Measurements from ENCODE around the gene MLLT10. TPM values are rescaled to one million over a fixed set of nuclear protein-coding genes. Genes with fewer than 3 reads are reported as not detected.

The MLLT10 gene
- total RNA-seq, 1 experiment from 2014 or later = 45.2 TPM

DNA sequence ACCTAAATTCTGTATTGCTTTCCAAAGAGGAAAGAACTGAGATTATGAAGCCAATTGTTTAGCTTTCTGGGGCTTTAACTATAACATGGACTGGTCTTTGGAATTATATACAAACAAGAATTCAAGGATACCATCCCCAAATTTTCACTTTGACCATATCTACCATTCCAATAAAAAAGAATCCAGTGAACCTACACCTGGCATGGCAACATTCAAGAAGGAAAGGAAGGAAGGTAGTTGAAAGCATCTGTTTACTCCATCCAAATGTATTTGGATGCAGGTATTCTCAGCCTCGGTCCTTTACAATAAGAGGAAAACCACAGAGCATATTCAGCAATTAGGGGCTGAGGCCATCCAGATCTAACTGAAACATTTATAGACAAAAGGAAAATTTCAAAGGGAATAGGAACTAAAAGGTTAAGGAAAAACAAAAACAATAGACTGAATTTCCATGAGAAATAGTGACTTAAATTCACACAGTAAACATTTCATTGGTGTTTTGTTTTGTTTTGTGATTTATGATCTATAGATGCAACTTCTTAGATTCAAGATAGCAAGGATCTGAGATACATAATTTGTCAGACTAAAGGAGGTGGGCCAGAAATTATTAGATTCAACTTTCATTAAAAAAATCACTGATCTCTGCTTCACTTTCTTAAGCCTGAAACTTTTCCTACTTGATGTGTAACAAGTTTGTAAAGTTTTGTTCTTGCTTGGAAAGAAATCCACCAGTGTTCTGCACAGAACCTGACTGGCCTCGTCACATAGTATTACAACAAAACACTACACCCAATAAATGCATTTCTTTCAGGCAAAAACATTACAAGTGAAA is 21.2 kb upstream of the MLLT10 start:
- H3K36me3 ChIP-seq (ENCODE audit: control insufficient read depth in 1 of 2, insufficient read depth in 2 of 2, low read length in 2 of 2) = no peaks in the 10 kb centered on the region
- CTCF ChIA-PET = no interaction called here
- no peaks in the 10 kb centered on the region for H3K9me2 ChIP-seq (ENCODE audit: insufficient read depth)
- DNase-seq (ENCODE audit: low read depth, low spot score) (no peak), ATAC-seq (no peak)
- H4K20me1 ChIP-seq (ENCODE audit: insufficient read depth) = no peaks in the 10 kb centered on the region
- no peak overlapping the region for H3K27ac ChIP-seq (ENCODE audit: low read depth, low read length)
- H3K79me2 ChIP-seq (ENCODE audit: insufficient read depth, low read length) = no peaks in the 10 kb centered on the region
- BruUV-seq (replicated peaks) = no TSS peak
- H3K4me2 ChIP-seq (ENCODE audit: low read length) = no peak overlapping the region
- H3K9me3 ChIP-seq (ENCODE audit: control insufficient read depth in 1 of 2, insufficient read depth in 1 of 2, low read depth in 1 of 2, low read length in 2 of 2) = no peaks in the 10 kb centered on the region
- no peak overlapping the region for H3K4me3 ChIP-seq (replicated peaks in 1 of 2; ENCODE audit: low read depth in 1 of 2, low read length in 2 of 2)
- intact Hi-C loops (cut with micrococcal nuclease) = no loop called here
- TF ChIP-seq, protein P1, sequence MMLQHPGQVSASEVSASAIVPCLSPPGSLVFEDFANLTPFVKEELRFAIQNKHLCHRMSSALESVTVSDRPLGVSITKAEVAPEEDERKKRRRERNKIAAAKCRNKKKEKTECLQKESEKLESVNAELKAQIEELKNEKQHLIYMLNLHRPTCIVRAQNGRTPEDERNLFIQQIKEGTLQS (IDR thresholded peaks at IDR 0.05) = no peak
- TF ChIP-seq, protein P2, sequence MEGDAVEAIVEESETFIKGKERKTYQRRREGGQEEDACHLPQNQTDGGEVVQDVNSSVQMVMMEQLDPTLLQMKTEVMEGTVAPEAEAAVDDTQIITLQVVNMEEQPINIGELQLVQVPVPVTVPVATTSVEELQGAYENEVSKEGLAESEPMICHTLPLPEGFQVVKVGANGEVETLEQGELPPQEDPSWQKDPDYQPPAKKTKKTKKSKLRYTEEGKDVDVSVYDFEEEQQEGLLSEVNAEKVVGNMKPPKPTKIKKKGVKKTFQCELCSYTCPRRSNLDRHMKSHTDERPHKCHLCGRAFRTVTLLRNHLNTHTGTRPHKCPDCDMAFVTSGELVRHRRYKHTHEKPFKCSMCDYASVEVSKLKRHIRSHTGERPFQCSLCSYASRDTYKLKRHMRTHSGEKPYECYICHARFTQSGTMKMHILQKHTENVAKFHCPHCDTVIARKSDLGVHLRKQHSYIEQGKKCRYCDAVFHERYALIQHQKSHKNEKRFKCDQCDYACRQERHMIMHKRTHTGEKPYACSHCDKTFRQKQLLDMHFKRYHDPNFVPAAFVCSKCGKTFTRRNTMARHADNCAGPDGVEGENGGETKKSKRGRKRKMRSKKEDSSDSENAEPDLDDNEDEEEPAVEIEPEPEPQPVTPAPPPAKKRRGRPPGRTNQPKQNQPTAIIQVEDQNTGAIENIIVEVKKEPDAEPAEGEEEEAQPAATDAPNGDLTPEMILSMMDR (IDR thresholded peaks at IDR 0.05 in 2 of 3, conservative IDR thresholded peaks at IDR 0.05 in 1 of 3; ENCODE audit: borderline replicate concordance in 1 of 3, insufficient read depth in 1 of 3, low read depth in 2 of 3, low read length in 2 of 3) = no peak
- no peak for TF ChIP-seq ZNF274 (IDR thresholded peaks at IDR 0.05; ENCODE audit: low read depth, low read length)
- no peak for TF ChIP-seq EZH2phosphoT487 (IDR thresholded peaks at IDR 0.05; ENCODE audit: borderline replicate concordance)
- no peak for TF ChIP-seq RAD21 (IDR thresholded peaks at IDR 0.05; ENCODE audit: low read depth)
- TF ChIP-seq CEBPB (IDR thresholded peaks at IDR 0.05; ENCODE audit: low read depth) = no peak
- no peak for TF ChIP-seq SIN3A (IDR thresholded peaks at IDR 0.05; ENCODE audit: low read depth)
- TF ChIP-seq SRF (IDR thresholded peaks at IDR 0.05; ENCODE audit: low read depth) = no peak
- TF ChIP-seq JUND (IDR thresholded peaks at IDR 0.05) = no peak
- no peak for TF ChIP-seq POLR2A (IDR thresholded peaks at IDR 0.05; ENCODE audit: borderline replicate concordance, extremely low read depth, insufficient read depth, insufficient read length)
- TF ChIP-seq ZFX (IDR thresholded peaks at IDR 0.05) = no peak
- no peak for TF ChIP-seq POLR2AphosphoS5 (IDR thresholded peaks at IDR 0.05; ENCODE audit: low read depth, low read length)
- TF ChIP-seq, protein P3, sequence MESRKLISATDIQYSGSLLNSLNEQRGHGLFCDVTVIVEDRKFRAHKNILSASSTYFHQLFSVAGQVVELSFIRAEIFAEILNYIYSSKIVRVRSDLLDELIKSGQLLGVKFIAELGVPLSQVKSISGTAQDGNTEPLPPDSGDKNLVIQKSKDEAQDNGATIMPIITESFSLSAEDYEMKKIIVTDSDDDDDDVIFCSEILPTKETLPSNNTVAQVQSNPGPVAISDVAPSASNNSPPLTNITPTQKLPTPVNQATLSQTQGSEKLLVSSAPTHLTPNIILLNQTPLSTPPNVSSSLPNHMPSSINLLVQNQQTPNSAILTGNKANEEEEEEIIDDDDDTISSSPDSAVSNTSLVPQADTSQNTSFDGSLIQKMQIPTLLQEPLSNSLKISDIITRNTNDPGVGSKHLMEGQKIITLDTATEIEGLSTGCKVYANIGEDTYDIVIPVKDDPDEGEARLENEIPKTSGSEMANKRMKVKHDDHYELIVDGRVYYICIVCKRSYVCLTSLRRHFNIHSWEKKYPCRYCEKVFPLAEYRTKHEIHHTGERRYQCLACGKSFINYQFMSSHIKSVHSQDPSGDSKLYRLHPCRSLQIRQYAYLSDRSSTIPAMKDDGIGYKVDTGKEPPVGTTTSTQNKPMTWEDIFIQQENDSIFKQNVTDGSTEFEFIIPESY (IDR thresholded peaks at IDR 0.05; ENCODE audit: extremely low read depth, insufficient replicate concordance, low read length) = no peak
- no peak for TF ChIP-seq FOSL1 (IDR thresholded peaks at IDR 0.05; ENCODE audit: low read depth)
- TF ChIP-seq TCF7L2 (IDR thresholded peaks at IDR 0.05; ENCODE audit: borderline replicate concordance, extremely low read depth, insufficient read depth, insufficient read length) = no peak
- no peak for TF ChIP-seq ELF1 (IDR thresholded peaks at IDR 0.05; ENCODE audit: borderline replicate concordance, low read depth)
- no peak for TF ChIP-seq YY1 (IDR thresholded peaks at IDR 0.05; ENCODE audit: extremely low read depth, insufficient replicate concordance, low read depth, low read length)
- peaks cover 3 to 12% of the 10 kb centered on the region in 2 experiments; a peak in 3 of 4 replicates for H3K4me1 ChIP-seq (ENCODE audit: control insufficient read depth in 1 of 2, insufficient read depth in 2 of 2, low read length in 2 of 2)
- H3K9ac ChIP-seq (ENCODE audit: low read length) = no peak overlapping the region
- RAD21 ChIA-PET (ENCODE audit: low non-redundant PET in 1 of 2, low total read pairs in 2 of 2, uncharacterized antibody in 2 of 2, unreplicated experiment in 2 of 2) = no interaction called here
- H3K27me3 ChIP-seq (ENCODE audit: insufficient read depth, low read length) = no peaks in the 10 kb centered on the region
- POLR2A ChIA-PET = no interaction called here
- no peak overlapping the region for H2AFZ ChIP-seq (ENCODE audit: low read depth, low read length, poor library complexity, severe bottlenecking)
